ENCODE measurements around the gene SWSAP1.

DNA sequence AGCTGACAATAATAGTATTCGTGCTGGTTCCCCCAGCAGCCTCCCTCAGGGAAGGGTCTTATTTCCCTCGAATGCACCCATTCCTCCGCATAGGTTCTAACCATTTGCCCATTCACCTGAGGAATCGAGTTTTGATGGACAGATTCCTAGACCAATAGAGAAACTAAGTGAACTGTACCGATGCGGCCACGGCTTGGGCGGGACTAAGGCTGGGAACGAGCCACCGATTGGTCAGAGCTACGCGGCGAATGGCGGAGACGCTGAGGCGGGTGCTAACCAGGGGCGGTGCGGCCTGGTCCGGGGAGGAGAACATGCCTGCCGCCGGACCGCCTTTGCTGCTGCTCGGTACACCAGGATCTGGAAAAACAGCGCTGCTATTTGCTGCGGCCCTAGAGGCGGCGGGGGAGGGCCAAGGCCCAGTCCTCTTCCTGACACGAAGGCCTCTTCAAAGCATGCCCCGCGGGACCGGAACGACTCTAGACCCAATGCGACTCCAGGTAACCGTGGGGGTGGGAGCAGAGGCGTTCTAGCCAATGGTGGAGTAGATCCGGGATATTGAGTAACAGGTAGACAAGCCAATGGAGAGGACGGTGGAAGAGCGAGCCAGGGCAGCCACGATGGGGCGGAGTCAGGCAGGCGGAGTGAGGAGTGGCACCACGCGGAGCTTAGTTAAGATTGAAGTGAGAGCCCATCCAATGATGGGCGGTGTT, at the start of gene SWSAP1:
- TF ChIP-seq ZNF776 (tag by site-specific recombination; IDR thresholded peaks at IDR 0.05; ENCODE audit: borderline replicate concordance) (no peak), OVOL3 (tag by site-specific recombination; IDR thresholded peaks at IDR 0.05) (peak; percentile 66)
